GM13976 (cell line): ENCODE data around the gene RTN1.

Experiments
- DNase-seq: peaks from one replicate; pipeline ENCODE4 v3.0.0; 2012; ENCODE audit warnings: low spot score
- in situ Hi-C: fragments of 300-500 bp; cut with MboI; formaldehyde crosslinking; loops from one replicate; pipeline ENCODE4 v1.12.0; 2022; ENCODE audit warnings: low sequenced_read_pairs, mixed read lengths, inconsistent platforms; ENCODE audit not compliant: unreplicated experiment
- TF ChIP-seq, protein P1 (sequence below): IDR thresholded peaks from 2 replicates; pipeline ENCODE4 v1.5.1; 2012; ENCODE audit warnings: borderline replicate concordance, mild to moderate bottlenecking; ENCODE audit not compliant: insufficient read depth; ENCODE audit errors: extremely low read depth, missing control alignments, control extremely low read depth

Gene RTN1

DNA sequence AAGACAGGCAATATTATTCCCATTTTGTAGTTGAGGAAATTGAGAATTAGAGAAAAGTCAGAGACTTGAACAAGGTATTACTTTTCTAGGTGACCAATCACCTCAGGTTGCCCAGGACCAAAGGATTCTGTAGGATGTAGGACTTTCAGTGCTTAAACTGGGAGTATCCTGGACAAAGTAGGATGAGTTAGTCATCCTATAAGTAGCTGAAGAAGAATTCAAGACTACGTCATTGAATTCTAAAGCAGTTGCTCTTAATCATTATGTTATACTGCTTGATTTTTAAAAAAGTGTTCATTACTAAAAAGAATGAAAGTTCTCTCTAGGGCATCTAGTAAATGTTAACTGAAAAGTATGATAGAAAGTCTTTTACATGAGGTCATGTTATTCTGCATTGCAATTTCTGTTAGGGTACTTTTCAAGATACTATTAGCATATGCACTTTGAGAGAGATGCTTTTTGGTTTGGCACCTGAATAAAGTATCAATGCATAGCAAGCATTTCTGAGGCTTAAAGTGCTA, 101.7 kb downstream of the RTN1 start:
- in situ Hi-C loops = no loop called here
- TF ChIP-seq, protein P1, sequence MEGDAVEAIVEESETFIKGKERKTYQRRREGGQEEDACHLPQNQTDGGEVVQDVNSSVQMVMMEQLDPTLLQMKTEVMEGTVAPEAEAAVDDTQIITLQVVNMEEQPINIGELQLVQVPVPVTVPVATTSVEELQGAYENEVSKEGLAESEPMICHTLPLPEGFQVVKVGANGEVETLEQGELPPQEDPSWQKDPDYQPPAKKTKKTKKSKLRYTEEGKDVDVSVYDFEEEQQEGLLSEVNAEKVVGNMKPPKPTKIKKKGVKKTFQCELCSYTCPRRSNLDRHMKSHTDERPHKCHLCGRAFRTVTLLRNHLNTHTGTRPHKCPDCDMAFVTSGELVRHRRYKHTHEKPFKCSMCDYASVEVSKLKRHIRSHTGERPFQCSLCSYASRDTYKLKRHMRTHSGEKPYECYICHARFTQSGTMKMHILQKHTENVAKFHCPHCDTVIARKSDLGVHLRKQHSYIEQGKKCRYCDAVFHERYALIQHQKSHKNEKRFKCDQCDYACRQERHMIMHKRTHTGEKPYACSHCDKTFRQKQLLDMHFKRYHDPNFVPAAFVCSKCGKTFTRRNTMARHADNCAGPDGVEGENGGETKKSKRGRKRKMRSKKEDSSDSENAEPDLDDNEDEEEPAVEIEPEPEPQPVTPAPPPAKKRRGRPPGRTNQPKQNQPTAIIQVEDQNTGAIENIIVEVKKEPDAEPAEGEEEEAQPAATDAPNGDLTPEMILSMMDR = no peak
- no peak for DNase-seq

DNA sequence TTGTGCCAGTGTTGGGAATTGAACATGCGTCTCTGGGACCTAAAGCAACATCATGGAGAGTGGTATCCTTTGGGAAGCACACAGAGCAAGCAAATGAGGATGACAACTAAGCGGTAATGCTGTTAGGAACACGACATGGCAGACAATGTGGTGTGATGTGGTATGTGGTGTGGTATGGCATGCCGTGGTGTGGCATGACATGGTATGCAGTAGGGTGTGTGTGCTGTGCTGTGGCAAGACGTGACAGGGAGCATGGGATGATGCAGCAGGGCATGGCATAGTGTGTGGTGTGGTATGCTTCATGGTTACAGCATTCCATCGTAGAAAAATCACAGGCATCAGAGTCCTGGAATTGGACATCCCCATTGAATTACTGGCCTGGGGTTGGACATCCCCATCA, 108.7 kb downstream of the RTN1 start:
- in situ Hi-C loops = no loop called here
- DNase-seq = no peak
- TF ChIP-seq, protein P1 = no peak

DNA sequence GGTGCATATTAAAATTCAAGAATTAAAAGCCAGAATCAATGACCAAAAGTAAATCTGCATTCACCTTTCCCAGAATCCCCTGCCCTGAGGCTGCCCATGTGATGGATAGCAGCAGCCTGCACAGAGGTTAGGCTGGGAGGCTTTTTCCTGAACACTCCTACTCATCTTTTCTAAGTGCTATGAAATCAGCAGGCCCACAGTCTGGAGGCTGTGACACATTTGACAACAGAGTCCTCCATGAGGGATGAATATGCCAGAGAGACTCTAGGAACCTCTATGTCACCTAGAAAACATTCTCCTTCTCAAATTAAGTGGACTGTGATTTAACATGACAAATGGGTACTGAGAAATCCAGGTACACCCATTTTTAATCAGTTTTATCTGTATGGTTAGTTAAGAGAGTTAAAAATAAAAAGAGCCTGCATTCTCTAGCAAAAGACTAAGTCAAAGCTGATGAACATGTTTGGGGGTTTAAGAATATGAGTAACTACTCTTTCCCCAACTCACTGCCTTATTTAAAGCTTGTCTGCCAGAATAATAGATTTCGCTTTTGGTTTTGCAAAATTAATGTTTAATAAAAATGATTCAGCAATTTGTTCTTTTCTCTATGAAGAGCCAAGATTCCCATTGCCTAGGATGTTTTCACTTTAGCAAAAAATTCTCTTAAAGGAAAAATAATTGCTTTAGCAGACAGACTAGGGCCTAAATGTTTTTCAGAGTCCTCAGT, 115.0 kb downstream of the RTN1 start:
- DNase-seq = no peak
- in situ Hi-C loops = no loop called here
- TF ChIP-seq, protein P1 = no peak

DNA sequence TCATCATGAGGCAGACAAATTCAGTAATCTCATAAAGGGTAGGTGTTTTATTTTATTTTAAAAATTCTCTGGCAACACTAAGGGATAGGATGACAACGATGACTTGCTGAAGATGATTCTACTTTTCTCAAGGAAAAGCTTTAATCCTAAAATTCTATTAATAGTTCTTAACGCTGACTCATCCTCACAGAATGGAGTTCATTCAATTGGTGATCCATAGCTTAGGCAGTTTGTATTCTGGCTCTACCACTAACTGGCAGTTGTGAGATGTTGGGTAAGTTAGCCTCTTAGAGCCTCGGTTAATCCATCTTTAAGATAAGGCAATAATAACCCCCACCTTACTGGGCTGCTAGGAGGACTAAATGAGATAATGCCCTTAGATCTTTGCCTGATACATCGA, 116.3 kb downstream of the RTN1 start:
- TF ChIP-seq, protein P1 = no peak
- no peak for DNase-seq
- in situ Hi-C loops = no loop called here

DNA sequence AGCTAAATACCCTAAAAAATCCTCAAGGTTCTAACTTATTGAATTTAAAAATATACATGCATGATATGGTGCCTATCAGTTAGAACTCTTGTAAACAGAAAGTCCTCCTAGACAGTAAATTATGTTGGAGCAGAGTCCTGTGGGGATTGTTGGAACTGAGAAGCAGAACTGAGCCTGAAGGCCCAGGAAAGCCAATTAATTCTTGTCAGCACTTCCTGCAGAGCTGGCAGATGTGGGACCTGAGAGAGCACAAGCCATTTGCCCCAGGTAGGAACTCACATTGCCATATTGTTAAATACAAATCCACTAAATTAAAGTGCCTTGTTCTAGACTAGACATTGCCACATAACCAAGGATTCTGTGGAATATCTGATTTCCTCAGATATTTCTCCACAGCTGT, 117.1 kb downstream of the RTN1 start:
- no peak for DNase-seq
- in situ Hi-C loops = no loop called here

DNA sequence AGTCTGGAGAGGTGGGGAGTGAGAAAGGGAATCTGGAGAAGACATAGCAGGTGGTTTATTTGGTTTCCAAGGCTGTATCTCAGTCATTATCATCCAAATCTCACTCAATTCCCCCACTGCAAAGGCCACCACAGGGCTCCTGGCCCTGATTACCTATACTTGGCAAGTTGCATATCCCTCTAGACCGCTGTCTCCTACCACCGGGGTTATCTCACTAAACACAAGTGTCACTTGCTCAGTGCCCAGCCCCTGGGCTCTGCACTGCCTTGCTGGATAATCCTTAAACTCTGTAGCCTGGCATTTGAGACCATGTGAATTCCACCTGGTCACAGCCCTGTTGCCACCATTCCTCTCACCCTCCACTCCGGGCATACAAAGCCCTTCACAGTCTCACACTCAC, 119.0 kb downstream of the RTN1 start:
- no peak for DNase-seq
- TF ChIP-seq, protein P1 = no peak
- in situ Hi-C loops = no loop called here

More for the DNA sequence above, 117.1 kb downstream of the RTN1 start:
- TF ChIP-seq, protein P1 = no peak
